Loucy (cell line): ENCODE data around the gene UMODL1.

Source experiments
- EZH2phosphoT487 ChIP-seq: fragments of 200-600 bp; IDR thresholded peaks from 2 replicates; pipeline ENCODE4 v1.6.1; 2018; ENCODE audit warnings: antibody characterized with exemption, mild to moderate bottlenecking, moderate library complexity, borderline replicate concordance
- TF ChIP-seq, protein P1 (sequence below): fragments of 200-600 bp; sonication (generic); conservative IDR thresholded peaks from 2 replicates; pipeline ENCODE4 v1.5.1; 2014; ENCODE audit warnings: mild to moderate bottlenecking, antibody characterized with exemption, low read length

DNA sequence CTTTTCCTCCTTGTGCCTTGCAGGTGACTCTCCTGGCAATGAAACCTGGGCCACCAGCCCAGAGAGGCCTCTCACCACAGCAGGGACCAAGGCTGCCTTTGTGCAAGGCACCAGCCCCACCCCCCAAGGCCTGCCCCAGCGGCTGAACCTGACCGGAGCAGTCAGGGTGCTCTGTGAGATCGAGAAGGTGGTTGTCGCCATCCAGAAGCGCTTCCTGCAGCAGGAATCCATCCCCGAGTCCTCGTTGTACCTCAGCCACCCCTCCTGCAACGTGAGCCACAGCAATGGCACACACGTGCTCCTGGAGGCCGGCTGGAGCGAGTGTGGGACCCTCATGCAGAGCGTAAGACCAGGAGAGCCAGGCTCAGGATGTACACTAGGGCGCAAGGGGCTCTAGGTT is 51.7 kb downstream of the UMODL1 start:
- TF ChIP-seq, protein P1, sequence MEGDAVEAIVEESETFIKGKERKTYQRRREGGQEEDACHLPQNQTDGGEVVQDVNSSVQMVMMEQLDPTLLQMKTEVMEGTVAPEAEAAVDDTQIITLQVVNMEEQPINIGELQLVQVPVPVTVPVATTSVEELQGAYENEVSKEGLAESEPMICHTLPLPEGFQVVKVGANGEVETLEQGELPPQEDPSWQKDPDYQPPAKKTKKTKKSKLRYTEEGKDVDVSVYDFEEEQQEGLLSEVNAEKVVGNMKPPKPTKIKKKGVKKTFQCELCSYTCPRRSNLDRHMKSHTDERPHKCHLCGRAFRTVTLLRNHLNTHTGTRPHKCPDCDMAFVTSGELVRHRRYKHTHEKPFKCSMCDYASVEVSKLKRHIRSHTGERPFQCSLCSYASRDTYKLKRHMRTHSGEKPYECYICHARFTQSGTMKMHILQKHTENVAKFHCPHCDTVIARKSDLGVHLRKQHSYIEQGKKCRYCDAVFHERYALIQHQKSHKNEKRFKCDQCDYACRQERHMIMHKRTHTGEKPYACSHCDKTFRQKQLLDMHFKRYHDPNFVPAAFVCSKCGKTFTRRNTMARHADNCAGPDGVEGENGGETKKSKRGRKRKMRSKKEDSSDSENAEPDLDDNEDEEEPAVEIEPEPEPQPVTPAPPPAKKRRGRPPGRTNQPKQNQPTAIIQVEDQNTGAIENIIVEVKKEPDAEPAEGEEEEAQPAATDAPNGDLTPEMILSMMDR = no peak
- TF ChIP-seq EZH2phosphoT487 = no peak
